ENCODE data around the gene MRC1.

MRC1 gene

DNA sequence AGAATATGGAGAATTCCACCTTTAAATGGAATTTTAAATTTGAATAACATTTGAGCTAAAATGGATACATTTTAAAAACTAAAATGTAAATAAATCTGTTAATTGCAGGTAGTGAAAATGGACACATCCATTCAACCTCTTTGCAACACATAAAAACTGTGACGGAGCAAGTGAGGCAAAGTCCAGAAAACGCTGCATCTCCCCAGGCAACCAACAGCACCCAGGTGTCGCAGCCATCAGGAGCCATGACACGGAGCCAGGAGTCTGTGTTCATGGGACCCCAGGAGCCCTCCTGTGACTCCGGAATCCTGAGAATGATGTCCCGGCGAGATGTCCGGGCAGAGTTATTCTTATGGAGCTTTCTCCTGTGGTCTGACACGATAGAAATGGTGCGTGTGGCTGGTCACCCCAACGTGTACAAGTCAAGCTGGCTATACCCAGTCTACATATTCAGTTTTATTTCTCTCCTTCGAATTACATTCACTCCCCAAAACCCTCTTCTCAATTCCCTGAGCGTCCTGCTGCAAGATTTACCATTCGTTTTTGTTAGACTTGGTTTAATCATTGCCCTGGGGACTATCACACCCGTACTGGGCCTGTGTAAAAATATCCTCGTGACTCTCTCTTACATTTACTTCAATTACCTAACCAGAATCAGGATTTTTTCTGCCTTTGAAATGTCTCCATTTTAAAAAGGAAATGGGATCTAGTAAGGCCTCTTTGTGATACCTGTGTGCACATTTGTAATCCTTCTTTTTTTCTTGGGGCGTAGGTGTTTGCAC, 13.1 kb upstream of the MRC1 start:
- DNase-seq = no peak

DNA sequence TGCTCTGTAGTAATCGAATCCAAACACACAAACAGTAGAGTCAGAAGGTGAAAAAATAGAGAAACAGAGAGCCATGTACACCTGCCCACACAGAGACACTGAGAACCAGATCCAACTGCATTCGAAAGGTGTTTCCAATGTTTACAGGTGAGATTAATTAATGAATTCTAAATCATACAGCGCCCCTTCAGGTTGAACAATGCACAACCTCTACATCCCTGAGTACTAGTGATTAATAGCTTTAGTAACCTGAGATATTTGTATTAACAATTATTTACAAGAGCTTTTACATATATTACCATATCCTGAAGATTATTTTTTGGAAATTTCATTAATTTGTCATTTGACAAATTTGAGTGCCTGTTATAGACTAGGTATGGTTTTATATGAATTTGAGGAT, 7.6 kb upstream of the MRC1 start:
- no peak for DNase-seq

DNA sequence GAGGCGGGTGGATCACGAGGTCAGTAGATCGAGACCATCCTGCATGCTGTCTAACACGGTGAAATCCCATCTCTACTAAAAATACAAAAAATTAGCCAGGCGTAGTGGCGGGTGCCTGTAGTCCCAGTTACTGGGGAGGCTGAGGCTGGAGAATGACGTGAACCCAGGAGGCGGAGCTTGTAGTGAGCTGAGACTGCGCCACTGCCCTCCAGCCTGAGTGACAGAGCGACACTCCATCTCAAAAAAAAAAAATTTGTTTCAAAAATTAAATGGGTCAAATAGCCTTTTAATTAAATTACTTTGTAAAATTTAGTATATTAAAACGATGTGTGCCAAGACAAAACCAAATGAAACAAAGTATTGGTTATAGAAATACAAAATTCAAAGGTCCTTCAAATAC, 6.8 kb upstream of the MRC1 start:
- DNase-seq = no peak

DNA sequence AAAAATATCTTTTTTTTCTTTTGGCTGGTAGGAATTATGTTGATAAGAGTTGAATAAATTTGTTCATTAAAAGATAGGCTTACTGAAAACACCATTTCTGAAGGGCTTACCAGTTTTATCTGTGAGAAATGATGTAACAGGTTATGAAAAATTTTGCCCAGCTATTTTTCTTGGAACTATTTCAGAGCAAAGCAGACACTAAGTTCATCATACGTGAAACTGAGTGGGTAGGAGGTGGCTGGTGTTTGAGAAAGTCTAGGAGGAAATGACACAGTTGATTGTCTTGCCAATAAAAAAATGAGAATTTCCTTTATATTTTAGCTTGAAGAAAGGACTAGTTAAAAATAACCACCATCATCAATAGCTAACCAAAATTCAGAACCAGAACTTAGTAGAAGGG, 6.2 kb upstream of the MRC1 start:
- peak in 1 of 2 donors; percentile 30 for DNase-seq

DNA sequence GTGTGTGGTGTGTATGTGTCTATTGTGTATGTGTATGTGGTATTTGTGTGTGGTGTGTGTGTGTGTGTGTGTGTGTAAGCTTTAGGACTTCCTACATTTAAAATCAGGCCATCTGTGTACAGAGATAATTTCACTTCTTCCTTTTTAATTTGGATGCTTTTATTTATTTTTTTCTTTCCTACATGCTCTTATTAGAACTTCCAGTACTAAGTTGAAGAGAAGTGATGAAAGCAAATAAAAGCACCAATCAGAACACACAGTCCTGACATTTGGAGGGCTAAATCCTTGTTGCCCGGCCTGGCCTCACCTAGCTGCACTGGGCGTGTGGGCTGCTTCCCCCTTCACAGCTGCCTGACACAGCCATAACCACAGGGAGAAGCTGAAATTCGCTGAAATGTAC, 3.8 kb upstream of the MRC1 start:
- no peak for DNase-seq

DNA sequence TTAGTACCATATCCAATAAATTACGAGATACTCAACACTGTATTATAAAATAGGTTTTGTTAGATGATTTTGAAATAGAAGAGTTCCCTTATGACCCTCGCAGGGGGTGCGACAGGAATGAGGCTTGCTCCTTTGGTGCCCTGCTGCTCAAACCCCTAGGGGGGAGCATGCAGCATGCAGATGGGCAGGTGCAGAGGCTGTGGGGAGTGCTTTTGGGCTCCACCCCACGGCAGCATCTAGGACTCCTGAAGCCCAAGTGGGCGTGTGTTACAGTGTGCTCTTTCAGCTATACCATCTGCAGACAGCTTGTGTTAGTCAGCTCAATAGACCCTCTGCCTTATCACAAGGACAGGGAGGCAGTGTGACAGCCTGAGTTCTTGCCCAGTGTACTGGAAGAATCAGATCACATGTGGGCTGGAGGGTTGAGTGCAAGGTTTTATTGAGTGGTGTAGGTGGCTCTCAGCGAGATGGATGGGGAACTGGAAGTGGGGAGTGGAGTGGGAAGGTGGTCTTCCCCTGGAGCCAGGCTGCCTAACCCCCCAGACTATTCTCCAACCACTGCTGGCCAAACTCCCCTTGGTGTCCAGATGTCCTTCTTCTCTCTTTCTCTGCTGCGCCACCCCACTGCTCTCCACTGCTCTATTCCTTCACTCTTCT, 3.1 kb upstream of the MRC1 start:
- peak in 1 of 2 donors; percentile 25 for DNase-seq

DNA sequence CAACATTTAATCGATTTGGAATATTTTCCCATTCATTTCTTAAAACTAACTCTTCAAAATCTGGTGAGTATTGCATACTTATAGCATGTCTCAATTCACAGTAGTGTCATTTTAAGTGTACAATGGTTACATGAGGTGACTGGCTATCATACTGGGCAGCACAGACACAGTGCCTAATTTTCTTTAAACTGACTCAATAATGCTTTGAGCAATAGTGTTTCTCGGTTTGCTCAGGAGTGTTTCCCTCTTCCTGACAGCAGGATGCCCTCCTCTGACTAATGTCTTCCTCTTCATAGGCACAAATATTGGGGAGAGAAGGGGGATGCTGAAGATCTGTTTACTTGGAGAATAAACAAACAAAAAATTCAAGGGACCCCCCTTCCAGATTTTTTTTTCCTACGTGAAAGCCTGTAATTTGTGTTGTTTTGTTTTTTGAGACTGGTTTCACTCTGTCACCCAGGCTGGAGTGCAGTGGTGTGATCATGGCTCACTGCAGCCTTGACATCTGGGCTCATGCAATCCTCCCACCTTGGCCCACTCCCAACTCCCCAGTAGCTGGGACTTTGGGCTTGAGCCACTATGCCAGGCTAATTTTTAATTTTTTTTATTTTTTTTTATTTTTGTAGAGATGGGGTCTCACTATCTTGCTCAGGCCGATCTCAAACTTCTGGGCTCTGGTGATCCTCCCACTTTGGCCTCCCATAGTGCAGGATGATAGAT, 2.2 kb downstream of the MRC1 start:
- DNase-seq = no peak

DNA sequence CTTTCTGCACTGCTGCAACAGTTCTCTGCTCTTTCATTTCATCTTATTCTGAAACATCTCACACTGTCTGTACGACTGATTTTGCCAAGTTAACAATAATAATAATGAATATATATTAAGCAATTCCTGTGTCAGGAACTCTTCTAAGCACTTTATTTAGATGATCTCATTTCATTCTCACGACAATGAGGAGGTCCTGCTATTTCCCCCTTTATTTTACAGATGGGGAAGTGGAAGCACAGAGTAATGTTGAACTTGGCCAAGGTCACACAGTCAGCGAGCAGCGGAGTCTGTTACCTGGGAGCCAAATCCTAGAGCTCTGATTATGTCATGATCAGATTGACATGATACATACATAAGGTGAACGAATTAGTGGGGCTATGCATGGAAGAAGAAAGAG, 5.8 kb downstream of the MRC1 start:
- DNase-seq = no peak

DNA sequence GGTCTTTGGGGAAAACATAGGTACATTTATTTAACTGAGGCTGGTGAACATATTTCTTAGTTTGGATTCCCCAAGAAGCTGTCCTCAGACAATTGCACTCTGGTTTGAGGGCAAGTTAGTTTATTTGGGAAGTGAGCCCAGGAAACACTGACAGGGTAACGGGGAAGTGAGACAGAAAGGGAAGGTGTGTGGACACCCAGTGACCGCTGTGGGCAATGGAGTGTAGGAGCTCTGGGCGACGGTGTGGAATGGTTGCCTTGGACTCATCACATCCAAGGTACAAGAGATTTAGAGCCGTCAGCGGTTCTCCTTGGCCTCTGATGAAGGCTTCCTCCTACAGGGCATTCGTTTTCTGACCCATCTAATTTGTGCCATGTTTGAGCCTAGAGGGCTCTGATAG, 7.1 kb downstream of the MRC1 start:
- DNase-seq = no peak

DNA sequence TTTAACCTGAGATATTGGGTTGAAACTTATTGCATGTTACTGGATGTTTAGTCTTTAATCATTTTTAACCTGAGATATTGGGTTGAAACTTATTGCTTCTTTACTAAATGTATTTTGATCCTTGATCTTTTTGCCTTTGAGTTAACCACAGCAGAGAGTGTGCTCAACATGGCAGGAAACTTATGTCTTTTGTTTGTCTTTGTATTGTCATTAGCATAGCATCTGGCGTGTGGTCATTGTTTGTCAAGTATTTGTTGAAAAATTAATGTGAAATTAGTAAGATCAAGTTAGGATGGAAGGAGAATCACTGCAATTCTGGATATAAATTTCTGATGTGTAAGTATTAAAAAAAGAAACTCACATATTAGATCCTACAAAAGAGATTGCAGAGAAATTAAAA, 8.2 kb downstream of the MRC1 start:
- no peak for DNase-seq

DNA sequence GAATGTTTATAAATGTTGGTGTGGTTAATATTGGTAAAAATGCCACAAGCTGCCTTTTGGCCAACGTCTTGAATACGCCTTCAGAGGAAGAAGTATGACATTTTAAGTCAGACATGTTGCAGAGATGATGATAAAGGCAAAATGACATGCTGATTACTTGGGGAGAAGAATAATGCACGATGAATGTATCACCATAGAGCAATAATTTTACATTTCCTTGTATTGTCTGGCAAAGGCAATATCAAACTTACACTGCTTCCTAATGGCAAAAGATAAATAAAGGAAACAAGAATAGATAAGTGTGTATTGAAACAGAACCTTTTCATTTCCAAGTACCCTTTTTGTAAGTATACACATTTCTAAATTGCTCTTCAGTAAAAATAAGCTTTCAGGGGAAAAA, 8.6 kb downstream of the MRC1 start:
- no peak for DNase-seq

DNA sequence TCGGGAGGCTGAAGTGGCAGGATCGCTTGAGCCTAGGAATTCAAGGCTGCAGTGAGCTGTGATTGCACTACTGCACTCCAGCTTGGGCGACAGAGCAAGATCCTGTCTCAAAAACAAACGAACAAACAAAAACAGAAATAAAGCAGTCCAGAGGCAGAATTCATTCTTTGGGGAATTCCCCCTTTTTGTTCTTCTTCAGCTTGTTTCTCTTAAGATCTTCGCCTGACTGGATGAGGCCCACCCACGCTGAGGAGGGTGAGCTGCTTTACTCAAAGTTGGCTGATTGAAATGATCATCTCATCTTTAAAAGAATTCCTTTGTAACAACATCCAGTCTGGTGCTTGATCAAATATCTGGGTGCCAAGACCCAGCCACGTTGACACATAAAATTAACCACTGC, 10.7 kb downstream of the MRC1 start:
- no peak for DNase-seq

DNA sequence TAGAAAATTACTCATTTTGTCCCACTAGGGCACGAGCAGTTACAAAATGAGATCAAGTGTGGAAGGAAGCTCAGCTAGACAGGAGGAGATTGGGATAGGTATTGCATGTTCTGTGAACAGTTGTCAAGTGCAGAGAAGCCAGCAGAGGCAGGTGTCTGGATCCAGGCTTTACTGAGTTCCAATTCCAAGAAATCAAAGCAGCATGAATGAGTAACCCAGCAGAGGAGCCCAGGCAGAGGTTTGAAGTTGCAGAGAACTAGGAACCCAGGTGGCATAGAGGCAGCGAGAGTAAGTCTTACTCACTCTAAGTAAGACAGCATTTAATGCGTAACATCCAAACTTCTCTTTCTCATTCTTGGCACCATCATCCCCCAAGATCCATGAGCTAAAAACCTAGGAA, 11.8 kb downstream of the MRC1 start:
- no peak for DNase-seq

DNA sequence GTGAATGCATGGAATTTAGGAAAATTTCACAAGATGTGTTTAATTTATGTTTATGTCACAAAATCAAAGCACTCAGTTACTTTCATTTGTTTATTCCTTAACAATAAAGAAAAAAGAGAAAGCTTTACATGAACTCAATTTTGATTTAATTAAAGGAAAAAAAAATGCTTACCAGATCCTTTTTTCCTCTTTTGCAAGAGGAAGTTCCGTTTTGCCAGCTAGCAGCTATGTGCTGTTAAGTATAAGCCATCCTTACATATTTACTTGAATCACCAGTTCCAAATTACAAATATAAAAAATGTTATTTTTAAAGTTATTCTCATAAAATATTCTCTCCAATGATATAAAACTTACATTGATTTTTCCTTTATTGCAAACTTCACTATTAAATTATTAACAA, 12.7 kb downstream of the MRC1 start:
- DNase-seq = no peak

DNA sequence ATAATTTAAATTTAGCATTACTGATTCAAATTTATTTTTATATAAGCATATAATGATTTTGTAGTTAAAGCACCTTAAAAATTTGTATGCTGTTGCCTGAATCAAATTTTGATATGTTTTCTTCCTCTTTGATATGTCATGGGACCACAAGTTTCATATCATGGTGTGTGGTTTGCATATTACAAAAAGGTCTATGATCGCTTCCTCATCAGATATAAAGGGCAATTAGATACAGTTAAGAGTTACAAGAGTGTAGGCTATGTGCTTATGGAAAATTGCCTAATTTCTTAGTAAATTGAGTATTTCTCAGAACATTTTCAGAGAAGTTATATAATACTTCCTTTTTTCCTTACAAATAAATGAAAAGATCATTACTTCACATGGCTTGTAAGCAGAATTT, 22.2 kb downstream of the MRC1 start:
- DNase-seq = no peak

DNA sequence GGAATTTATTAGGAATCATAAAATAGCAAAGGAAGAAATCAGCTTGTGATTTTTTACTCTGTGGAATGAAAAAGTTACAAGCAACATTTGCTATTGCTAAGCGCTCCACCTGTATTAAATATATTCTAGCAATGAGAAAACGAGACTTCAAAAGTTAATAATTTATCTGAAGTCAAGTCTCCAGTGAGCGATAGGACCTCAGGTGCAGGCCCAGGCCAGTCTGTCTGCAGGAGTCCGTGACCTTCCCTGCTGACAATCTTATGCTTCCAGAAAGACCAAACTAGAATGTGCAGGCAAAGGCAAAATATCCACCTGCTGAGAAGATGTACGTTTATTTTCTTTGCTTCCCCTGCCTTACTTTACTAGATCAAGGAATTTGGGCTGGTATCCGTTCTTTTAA, 22.7 kb downstream of the MRC1 start:
- DNase-seq = no peak

DNA sequence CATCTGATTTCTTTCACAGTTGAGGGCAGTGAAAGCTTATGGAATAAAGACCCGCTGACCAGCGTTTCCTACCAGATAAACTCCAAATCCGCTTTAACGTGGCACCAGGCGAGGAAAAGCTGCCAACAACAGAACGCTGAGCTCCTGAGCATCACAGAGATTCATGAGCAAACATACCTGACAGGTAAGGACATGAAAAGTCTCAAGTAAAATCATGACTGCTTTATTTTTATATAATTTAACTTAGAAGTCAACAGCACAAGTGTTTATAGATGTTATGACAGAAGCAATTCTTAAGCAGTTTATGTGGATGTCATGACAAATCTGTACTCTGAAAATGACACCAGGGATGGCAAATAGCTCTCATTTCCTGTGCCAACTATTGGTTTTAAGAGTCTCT, 24.5 kb downstream of the MRC1 start:
- DNase-seq = no peak

DNA sequence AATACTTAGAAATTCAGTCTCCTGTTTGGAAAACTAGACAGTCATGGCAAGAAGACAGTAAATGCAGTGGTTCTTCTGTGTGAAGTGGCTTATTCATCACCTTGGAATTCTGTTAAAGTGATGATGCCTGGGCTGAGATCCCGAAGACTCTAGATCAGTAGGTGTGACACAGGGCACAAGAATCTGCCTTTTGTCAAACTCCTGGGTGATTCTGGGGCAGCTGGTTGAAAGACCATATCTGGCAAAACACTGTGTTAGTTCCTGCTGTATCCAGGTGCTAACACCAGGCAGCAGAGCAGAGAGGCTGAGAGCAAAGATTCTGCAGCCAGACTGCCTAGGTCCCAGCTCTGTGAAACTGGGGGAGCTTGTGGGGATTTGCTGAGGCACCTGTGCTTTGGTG, 26.5 kb downstream of the MRC1 start:
- no peak for DNase-seq

DNA sequence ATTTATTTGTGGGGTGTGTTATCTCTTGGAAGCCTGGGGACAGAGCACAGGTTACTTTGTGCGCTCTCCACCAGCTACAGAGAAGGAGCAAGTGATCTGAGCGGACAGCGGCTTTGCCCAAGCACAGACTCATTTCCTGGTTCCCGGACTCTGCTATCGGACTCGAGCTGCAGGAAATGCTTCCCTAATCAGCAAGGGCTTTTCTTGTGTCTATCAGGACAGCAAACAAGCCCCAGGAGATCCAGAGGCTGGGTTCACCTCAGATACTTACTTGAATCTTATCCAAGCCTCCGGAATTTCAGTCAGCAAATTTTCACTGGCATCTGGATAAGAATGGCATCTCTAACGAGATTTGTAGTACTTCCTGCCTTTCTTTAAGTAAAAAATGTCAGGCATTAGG, 27.8 kb downstream of the MRC1 start:
- DNase-seq = no peak

DNA sequence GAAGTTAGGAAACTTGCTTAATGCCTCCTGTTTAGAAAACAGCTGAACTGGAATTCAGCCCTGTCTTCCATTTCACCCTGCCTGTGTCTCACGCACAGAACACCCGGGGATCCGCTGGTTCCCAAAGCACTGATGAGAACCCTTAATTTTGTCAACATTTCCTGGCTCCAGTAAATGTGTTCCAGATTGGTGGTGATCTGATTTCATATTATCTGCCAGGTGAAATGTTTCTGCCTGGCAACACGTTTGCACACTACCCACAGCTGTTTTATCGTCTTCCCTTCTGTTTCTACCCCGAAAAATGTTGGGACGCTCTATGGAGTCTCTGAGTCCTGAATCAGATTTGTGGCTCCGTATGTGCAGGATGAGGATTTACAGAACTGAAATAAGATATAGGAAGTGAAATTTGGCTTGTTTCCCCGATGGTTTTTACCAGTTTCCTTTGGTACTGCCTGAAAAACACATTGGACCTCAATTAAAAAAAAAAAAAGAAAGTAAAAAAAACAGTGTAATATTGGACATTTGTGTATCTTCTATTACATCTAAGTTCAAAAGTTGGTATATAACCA, 29.0 kb downstream of the MRC1 start:
- no peak for DNase-seq

DNA sequence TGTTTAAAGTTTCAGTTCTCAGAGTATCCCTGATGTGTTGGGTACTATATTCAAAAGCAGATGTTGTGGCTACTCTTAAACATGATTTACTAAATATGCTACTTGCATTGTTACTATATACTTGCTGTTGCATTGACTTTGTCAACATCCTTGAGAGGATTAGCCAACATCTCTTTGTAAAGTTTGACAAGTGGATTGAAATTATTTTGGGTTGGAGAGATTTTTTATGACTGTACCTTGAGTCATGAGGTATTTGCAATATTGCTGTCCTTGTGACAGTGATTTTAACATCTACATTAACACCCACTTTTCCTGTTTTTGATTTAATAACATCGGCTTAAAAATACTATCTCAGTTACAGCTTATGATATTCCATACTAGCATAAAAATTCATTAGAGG, 31.9 kb downstream of the MRC1 start:
- no peak for DNase-seq

DNA sequence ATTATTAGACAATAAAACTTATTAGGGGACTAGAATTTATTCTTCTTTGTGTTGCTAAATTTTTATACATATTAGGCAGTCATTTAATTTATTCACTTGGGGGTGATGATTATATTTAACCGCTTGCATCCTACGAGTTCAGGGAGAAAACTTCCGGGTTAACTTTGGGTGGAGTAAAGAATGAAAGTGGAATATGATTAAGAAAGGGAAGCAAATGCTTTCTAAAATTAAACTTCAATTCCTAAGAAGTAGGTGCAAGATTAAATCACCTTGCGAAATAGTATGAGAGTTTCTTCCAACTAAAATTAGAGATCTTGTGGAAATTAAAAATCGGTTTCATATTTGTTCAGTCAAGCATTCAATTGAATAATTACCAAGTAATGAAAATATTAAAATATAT, 33.5 kb downstream of the MRC1 start:
- DNase-seq = no peak

DNA sequence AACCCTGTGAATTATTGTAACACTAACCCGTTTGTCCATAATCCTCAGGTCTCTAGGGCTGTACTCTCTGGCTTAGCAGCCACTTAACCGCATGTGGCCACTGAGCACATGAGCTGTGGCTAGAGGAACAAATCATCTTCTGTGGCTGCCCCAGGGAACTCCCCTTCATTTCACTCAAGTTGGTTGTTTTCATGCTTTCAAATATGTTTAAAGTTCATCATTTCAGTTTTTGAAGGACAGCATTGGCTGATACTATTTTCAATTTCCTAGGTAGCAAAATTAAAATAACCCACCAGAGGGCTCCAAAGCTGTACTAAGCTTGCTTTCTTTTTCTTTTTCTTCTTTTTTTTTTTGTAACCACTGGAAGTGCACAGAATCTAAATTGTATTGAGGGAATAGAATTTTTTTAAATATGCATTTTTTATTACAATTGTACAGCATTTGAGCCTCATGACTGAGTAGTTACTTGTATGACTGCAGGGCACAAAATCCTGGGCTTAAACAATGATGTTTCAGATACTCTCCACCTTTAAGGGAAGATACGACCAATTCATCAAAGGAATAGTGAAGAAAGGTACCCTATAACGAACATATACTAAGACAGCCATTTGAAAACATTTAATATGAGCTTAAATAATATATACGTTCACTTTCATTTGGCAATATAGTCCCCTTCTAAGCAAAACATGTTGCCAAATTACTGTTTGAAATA, 38.6 kb downstream of the MRC1 start:
- DNase-seq = peak in 1 of 2 donors; percentile 10
